HG03442 (cell line): ENCODE results near the gene PLCB4.

Experiments used
- ATAC-seq: cut with Tn5 transposase; IDR thresholded peaks from one replicate; pipeline ENCODE4 v1.9.1; 2021; ENCODE audit warnings: mild to moderate bottlenecking, moderate library complexity; ENCODE audit not compliant: unreplicated experiment

Gene PLCB4

GRCh38 chr20:9166153-9166780 is 97.4 kb downstream of the PLCB4 start:
- no peak for ATAC-seq

GRCh38 chr20:9169409-9169808 is 100.5 kb downstream of the PLCB4 start:
- ATAC-seq: no peak

- ATAC-seq: no peak
Measured at GRCh38 chr20:9172851-9173250, 104.0 kb downstream of the PLCB4 start.

GRCh38 chr20:9177278-9177677 is 108.4 kb downstream of the PLCB4 start:
- no peak for ATAC-seq

GRCh38 chr20:9179193-9179802 is 110.4 kb downstream of the PLCB4 start:
- ATAC-seq: no peak

- ATAC-seq: no peak
Measured at GRCh38 chr20:9179867-9180266, 111.0 kb downstream of the PLCB4 start.

- no peak for ATAC-seq
Measured at GRCh38 chr20:9180481-9181257, 111.8 kb downstream of the PLCB4 start.

GRCh38 chr20:9185511-9185910 is 116.6 kb downstream of the PLCB4 start:
- no peak for ATAC-seq

- no peak for ATAC-seq
Measured at GRCh38 chr20:9186396-9186795, 117.5 kb downstream of the PLCB4 start.

- no peak for ATAC-seq
Measured at GRCh38 chr20:9195031-9195430, 126.1 kb downstream of the PLCB4 start.

- no peak for ATAC-seq
Measured at GRCh38 chr20:9196110-9196509, 127.2 kb downstream of the PLCB4 start.

- no peak for ATAC-seq
Measured at GRCh38 chr20:9198460-9198859, 129.6 kb downstream of the PLCB4 start.

- ATAC-seq: no peak
Measured at GRCh38 chr20:9200196-9200595, 131.3 kb downstream of the PLCB4 start.

GRCh38 chr20:9200620-9201019 is 131.7 kb downstream of the PLCB4 start:
- no peak for ATAC-seq

GRCh38 chr20:9202420-9203080 is 133.7 kb downstream of the PLCB4 start:
- ATAC-seq: no peak

GRCh38 chr20:9203081-9203447 is 134.2 kb downstream of the PLCB4 start:
- no peak for ATAC-seq

GRCh38 chr20:9204979-9205378 is 136.1 kb downstream of the PLCB4 start:
- no peak for ATAC-seq

- ATAC-seq: no peak
Measured at GRCh38 chr20:9206486-9206885, 137.6 kb downstream of the PLCB4 start.

GRCh38 chr20:9207253-9207652 is 138.4 kb downstream of the PLCB4 start:
- ATAC-seq: no peak

GRCh38 chr20:9210356-9210755 is 141.5 kb downstream of the PLCB4 start:
- ATAC-seq: no peak

- ATAC-seq: no peak
Measured at GRCh38 chr20:9211016-9211760, 142.3 kb downstream of the PLCB4 start.
